ENCODE data around the gene WSCD2.

WSCD2 gene

DNA sequence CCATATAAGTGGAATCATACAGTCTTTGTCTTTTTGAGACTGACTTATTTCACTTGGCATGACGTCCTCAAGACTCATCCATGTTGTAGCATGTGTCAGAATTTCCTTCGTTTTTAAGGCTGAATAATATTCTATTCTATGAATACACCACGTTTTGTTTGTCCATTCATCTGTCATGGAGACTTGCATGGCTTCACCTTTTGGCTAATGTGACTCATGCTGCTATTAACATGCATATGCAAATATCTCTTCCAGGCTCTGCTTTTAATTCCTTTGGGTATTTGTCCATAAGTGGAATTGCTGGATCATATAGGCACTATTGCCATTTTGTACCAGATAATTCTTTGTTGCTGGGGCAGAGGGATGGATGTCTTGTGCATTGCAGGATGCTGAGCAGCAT, 19.6 kb upstream of the WSCD2 start:
- no peak for DNase-seq

GRCh38 chr12:108109954-108110353, 19.1 kb upstream of the WSCD2 start:
- DNase-seq = no peak

DNA sequence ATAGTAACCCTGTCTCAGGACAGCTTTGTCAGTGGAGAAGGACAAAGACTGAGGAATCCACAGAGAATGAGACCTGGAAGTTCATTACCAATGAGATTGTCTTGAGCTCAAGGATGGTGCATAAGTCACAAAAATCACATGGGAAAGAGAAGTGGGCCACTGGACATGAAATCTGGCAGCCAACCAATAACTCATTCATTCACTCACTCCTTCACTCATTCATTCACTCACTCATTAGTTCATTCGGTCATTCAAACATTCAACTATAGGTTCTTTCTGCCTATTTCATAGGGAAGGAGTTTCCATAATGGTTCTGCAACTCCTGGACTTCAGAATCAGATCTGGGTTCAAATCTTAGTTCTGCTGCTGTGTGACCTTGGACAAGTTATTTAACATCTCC, 18.2 kb upstream of the WSCD2 start:
- no peak for DNase-seq

- no peak for DNase-seq
These were observed 16.1 kb upstream of the WSCD2 start for GRCh38 chr12:108112832-108113556.

DNA sequence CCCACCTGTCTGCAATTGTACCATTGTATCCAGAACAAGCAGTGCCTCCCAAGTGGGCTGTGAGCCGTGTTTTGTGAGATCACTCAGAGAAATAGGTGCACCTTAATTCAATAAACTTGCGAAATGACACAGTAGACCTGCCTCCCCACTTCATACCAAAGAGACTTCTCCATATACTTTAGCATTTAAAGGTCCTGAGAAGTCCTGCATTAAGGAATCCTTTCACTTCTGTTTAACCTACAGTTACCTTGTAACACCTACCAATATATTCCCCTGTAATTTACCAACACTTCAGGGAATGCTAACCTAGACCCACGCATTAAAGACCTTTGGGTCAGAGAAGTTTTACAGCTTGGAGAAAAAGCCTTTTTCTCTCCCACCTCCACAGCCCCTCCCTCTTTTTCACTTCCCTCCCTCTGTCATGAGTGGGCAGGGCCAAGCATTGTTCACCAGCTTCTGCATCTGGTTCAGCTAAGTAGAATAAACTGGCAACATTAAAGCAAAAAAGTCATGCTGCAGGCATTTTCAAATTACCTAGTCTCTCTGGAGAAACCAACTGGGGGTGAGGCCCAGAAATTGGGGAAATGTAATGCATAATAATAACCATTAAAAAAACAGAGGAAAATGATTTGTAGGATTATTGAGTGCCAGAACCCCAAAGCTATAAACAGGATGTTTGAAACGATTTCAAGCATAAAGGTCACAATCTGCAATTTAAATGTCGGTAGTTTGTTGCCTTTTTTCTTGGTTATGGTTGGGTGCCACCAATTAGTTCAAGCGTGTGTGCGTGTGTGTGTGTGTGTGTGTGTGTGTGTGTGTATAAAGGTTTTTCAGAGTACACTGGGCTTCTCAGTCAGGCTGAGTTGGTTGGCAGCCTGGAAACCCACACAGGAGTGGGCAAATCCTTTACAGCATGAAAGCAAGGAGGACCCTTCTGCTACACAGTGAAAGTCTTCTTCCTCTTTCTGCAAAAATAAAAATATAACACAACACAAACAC, 13.7 kb upstream of the WSCD2 start:
- DNase-seq = peak; percentile 22 to 45 (median 35)

GRCh38 chr12:108116254-108116653, 12.8 kb upstream of the WSCD2 start:
- DNase-seq = no peak

DNA sequence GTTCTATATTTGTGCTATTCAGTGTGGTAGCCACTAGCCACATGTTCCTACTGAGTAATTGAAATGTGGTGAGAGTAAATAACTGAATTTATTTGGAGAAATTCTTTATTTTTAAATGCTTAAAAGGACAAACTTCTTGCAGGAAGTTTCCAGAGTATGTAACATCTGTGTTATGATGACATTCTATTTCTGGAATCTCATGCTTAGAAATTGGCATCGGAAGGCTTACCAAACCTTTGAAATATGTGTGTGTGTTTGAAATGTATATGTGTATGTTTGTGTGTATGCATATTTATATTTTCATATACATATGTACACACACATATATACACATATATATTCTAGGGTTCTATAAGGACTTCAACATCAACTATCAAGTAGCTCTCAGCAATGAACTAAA, 12.4 kb upstream of the WSCD2 start:
- no peak for DNase-seq

- DNase-seq = no peak
These were observed 11.8 kb upstream of the WSCD2 start for GRCh38 chr12:108117163-108117849.

GRCh38 chr12:108117902-108118301, 11.2 kb upstream of the WSCD2 start:
- DNase-seq = no peak

GRCh38 chr12:108119126-108119973, 9.7 kb upstream of the WSCD2 start:
- DNase-seq = no peak

DNA sequence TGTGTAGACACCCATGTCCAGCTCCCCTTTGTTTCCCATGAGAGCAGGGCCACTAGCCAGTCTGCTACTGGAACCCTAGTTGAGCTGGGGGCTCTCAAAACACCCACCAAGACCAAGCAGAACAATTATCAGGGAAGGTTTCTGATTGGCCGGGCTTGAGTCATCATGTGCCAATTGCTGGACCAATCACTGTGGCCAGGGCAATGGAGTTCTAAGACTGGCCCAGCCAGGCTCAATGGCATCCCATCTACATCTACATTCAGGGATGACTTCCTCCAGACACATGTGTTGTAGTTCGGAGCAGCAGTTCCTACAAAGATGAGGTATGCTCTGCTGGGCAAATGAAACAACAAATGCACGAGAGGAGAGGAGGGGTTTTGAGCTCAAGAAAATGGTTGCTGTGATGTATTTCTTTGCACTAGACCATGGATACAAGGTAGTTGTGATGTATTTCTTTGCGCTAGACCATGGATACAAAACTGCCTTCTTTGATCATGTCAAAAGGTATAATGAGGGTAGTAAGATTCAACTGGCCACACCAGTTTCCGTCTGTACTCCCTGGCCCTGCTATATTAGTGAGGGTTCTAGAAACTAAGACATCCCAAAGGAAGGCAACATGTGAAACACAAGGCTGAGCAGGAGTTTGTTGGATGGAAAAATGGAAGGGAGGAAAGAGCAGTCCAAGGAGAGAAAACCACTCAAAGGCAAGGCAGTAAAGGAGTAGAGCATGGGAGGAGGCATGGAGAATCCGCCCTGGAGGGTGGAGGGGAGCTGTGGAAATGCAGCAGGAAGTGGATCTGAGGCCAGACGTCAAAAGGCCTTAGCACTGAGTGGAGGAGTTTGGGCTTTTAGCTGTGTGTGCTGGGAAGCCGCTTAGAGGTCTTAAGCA, 8.9 kb upstream of the WSCD2 start:
- no peak for DNase-seq

DNA sequence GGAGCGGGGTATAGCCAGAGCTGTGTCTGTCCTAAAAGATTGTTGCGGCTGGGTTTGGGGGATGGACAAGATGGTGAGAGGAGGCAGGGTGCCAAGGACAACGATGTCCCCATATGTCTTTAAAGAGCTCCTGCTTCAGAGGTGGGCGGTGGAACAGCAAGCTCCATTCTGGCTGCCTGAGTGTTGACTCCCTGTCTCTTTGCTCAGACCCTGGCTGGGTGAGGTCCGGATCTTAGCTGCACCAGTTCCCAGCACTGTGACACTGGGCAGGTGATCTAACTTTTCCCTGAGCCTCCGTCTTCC, 8.3 kb upstream of the WSCD2 start:
- no peak for DNase-seq

- no peak for DNase-seq
These were observed 7.8 kb upstream of the WSCD2 start for GRCh38 chr12:108121320-108121719.

- DNase-seq = no peak
These were observed 7.2 kb upstream of the WSCD2 start for GRCh38 chr12:108121728-108122471.

GRCh38 chr12:108122644-108123043, 6.4 kb upstream of the WSCD2 start:
- DNase-seq = no peak

DNA sequence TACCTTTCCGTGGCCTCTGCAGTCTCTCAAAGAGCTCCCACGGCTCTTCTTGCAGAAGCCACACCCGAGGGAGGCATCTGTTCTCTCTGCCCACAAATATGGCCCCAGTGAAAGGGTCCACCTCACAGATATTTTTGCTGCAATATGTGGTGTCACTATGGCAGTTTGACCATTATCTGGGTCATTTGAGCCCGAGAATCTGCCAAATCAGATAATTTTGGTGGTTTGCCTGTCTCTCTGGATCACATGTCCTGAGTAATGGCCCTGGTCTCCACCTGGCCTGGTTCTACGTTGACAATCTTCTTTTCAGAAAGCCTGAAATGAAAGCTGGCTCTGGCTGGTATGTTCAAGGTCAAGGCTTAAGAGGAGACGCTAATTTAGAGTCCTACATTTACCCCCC, 5.7 kb upstream of the WSCD2 start:
- DNase-seq = no peak

DNA sequence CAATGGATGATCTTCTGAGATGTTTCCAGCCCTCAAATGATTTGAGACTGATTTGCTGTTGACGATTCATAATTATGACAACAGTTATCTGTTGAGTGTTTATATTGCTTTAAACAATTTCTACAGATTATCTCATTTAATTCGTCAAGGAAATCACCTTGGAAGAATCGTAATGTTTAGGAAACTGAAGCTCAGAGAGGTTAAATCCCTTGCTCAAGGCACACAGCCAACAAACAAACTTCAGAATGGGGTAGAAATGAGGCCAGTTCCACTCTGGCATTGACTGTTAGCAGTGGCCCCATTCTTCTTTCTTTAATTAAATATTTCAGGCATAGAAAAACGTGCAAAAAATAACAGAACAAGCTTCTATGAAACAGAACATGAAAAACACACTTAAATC, 4.0 kb upstream of the WSCD2 start:
- no peak for DNase-seq

GRCh38 chr12:108126212-108126611, 2.9 kb upstream of the WSCD2 start:
- DNase-seq = no peak

- peak; percentile 29 to 79 (median 66) for DNase-seq
These were observed 2.0 kb upstream of the WSCD2 start for GRCh38 chr12:108126990-108127501.

DNA sequence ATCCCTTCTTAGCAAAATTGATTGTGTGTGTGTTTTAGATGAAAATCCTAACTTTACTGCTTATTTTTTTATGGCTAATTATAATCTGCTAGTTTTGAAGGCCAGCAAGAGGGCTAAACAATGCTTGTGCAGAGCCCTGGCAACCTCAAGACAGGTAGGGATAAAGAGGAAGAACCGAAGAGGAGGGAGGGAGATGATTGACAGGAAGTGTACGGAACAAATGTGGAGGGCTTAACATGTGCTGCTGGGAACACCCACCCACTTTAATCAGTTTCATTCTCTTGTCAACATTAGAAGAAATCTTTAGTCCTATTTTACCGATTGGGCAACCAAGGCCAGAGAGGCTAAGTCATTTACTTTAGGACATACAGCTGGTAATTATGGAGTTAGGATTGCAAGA, 1.4 kb upstream of the WSCD2 start:
- DNase-seq = no peak
